GM12864 (cell line): ENCODE measurements around the gene KCNQ1.

Experiments used
- DNase-seq: peaks from one replicate; pipeline ENCODE4 v3.0.0-alpha.2; 2011; ENCODE audit warnings: low read depth
- H3K4me3 ChIP-seq: 2 replicates; pipeline ENCODE4 v1.5.1; 2011; ENCODE audit warnings: mild to moderate bottlenecking, low read depth, low read length, control low read depth
- CTCF ChIP-seq: IDR thresholded peaks from 2 replicates; pipeline ENCODE4 v1.5.1; 2011; ENCODE audit warnings: low read depth, mild to moderate bottlenecking, moderate library complexity, low read length, control low read depth, inconsistent platforms; ENCODE audit errors: missing control alignments

Gene KCNQ1

GRCh38 chr11:2595204-2595603, 150.4 kb downstream of the KCNQ1 start:
- TF ChIP-seq CTCF: no peak
- no peak overlapping the region for H3K4me3 ChIP-seq
- no peak for DNase-seq

- no peak overlapping the region for H3K4me3 ChIP-seq
- no peak for DNase-seq
- no peak for TF ChIP-seq CTCF
Observed at GRCh38 chr11:2599561-2600189, 154.9 kb downstream of the KCNQ1 start.

GRCh38 chr11:2609345-2609744, 164.5 kb downstream of the KCNQ1 start:
- DNase-seq: no peak
- TF ChIP-seq CTCF: no peak
- no peak overlapping the region for H3K4me3 ChIP-seq

GRCh38 chr11:2612884-2613571, 168.2 kb downstream of the KCNQ1 start:
- TF ChIP-seq CTCF: no peak
- no peak for DNase-seq
- no peak overlapping the region for H3K4me3 ChIP-seq

- TF ChIP-seq CTCF: no peak
- peak; percentile 21 for DNase-seq
- H3K4me3 ChIP-seq: no peak overlapping the region
Observed at GRCh38 chr11:2621894-2622293, 177.1 kb downstream of the KCNQ1 start.

GRCh38 chr11:2625183-2625582, 180.4 kb downstream of the KCNQ1 start:
- DNase-seq: no peak
- no peak for TF ChIP-seq CTCF
- no peak overlapping the region for H3K4me3 ChIP-seq

GRCh38 chr11:2630679-2631078, 185.9 kb downstream of the KCNQ1 start:
- DNase-seq: no peak
- no peak for TF ChIP-seq CTCF
- no peak overlapping the region for H3K4me3 ChIP-seq
